ENCODE data around the gene CNN1.
"Not testable (repeated sequence)": the region's sequence is repeated elsewhere in the genome, so short reads cannot be mapped to it uniquely, and the experiment has no call there.

GRCh38 chr19:11599704-11600103, 61.1 kb downstream of the CNN1 start:
- TF ChIP-seq, protein P1, sequence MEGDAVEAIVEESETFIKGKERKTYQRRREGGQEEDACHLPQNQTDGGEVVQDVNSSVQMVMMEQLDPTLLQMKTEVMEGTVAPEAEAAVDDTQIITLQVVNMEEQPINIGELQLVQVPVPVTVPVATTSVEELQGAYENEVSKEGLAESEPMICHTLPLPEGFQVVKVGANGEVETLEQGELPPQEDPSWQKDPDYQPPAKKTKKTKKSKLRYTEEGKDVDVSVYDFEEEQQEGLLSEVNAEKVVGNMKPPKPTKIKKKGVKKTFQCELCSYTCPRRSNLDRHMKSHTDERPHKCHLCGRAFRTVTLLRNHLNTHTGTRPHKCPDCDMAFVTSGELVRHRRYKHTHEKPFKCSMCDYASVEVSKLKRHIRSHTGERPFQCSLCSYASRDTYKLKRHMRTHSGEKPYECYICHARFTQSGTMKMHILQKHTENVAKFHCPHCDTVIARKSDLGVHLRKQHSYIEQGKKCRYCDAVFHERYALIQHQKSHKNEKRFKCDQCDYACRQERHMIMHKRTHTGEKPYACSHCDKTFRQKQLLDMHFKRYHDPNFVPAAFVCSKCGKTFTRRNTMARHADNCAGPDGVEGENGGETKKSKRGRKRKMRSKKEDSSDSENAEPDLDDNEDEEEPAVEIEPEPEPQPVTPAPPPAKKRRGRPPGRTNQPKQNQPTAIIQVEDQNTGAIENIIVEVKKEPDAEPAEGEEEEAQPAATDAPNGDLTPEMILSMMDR (IDR thresholded peaks at IDR 0.05; ENCODE audit: low read length): not testable (repeated sequence)
- not testable (repeated sequence) for TF ChIP-seq EZH2 (optimal IDR thresholded peaks at IDR 0.05; ENCODE audit: low read depth, low read length); EZH2phosphoT487 (IDR thresholded peaks at IDR 0.05; ENCODE audit: low read length)
